SKM-1 treated with dmso at 0.1 percent for 144 hours (cell line): Measurements from ENCODE around the gene BAMBI.

ENCODE experiments used
- DNase-seq: peaks from one replicate; lab custom pipeline; 2025; ENCODE audit not compliant: unreplicated experiment; lab: John Stamatoyannopoulos, UW

The BAMBI gene

GRCh38 chr10:28674782-28675181, 2.5 kb upstream of the BAMBI start:
- DNase-seq: no peak

DNA sequence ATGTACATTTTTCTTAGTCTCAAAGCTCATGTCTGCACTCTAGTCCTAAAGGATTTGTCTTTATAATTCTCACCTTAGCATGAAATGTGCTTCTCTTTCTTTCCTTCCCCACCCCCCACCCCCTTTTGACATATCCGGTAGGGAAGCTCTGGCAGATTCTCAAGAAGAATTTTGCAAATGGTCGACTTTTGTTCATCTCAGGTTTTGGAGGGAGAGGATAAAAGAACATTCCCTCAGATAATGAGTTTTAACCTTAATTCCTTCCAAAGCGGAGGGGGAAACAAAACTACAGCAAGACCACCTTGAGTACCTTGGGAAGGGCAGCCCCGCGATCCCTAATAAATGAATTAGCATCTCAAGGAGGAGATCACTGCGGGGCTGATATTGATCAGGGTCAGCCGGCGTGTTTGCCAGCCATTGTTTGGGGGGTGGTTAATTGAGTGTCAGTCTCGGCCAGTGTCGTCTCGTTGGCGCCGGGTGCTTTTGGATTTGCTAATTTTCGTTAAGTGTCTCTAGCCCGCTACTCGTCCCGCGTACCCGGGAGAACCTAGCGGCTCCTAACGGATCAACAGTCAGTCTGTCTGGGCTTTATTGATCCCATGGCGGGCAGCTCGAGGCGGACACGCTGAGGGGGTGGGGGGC, 874 bp upstream of the BAMBI start:
- no peak for DNase-seq

DNA sequence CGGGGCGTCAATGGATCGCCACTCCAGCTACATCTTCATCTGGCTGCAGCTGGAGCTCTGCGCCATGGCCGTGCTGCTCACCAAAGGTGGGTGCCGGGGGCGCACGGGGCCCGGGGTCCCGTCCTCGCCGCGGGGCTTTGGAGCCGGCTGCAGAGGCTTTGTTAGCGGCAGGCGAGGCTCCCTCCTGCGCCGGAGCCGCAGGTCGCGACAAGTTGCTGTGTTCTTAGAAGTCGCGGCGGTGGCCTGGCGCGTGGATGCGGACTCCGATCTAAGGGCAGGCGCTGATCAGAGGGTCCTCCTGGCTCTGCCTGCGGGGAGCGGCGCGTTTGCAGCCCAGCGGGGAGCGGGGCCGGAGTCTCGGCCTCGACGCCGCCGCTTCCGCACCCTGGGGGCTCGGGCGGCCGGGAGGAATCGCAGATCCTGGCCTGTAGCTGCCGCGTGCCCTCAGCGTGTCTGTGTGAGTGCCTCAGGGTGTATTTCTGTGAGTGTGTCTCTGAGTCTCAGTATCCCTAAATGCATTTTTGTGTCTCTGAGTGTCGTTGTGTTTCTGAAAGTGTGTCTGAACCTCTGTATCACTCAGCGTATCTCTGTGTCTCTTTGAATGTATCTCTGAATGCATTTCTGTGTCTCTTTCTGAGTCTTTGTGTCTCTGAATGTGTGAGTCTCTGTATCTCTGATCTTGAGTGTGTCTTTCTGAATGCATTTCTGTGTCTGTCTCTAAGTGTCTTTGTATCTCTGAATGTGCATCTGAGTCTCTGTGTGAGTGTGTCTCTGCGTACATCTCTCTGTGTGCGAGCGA, 766 bp downstream of the BAMBI start:
- no peak for DNase-seq

GRCh38 chr10:28678687-28679457, 1.6 kb downstream of the BAMBI start:
- DNase-seq: no peak

- DNase-seq: no peak
These were observed 2.4 kb downstream of the BAMBI start for GRCh38 chr10:28679581-28680357.

DNA sequence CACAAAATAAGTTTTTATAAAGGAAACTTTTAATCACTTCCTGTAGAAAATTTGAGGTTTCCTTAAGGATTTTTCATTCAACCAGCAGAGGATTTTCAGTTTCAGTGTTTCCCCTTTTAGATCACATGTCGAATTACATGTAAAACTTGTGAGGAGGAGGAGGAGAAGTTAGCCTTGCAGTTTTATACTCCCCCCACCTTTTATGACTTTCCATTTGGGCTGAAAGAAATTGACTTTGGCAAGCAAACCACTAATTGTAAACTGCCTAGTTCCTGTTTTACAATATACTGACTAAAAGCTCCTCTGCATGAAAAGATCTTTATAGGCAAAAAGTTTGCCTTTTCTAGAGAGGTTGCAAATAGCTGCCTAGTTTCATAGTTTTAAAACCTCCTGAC, 3.0 kb downstream of the BAMBI start:
- peak; percentile 30 for DNase-seq

DNA sequence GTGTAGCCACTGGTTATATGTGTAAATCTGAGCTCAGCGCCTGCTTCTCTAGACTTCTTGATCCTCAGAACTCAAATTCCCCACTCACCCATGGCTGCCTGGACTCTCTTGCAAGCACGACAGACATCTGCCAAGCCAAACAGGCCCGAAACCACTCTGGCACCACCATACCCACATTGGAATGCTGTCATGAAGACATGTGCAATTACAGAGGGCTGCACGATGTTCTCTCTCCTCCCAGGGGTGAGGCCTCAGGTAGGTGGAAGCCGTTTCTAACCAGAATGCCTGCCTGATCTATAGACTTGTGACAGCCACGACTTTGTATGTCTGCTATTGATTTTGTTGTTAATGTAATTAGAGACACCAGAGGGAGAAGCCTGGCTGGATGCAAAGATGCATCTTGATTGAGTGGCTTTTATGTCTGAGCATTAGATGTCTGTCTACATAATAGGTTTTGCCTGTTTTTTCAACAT, 4.0 kb downstream of the BAMBI start:
- no peak for DNase-seq

DNA sequence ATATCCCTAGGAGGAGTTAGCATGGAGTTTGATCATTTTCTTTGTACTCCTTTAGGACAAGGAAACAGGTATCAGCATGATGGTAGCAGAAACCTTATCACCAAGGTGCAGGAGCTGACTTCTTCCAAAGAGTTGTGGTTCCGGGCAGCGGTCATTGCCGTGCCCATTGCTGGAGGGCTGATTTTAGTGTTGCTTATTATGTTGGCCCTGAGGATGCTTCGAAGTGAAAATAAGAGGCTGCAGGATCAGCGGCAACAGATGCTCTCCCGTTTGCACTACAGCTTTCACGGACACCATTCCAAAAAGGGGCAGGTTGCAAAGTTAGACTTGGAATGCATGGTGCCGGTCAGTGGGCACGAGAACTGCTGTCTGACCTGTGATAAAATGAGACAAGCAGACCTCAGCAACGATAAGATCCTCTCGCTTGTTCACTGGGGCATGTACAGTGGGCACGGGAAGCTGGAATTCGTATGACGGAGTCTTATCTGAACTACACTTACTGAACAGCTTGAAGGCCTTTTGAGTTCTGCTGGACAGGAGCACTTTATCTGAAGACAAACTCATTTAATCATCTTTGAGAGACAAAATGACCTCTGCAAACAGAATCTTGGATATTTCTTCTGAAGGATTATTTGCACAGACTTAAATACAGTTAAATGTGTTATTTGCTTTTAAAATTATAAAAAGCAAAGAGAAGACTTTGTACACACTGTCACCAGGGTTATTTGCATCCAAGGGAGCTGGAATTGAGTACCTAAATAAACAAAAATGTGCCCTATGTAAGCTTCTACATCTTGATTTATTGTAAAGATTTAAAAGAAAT, 4.8 kb downstream of the BAMBI start:
- no peak for DNase-seq

- no peak for DNase-seq
These were observed 7.0 kb downstream of the BAMBI start for GRCh38 chr10:28684157-28684985.

GRCh38 chr10:28684986-28685580, 7.8 kb downstream of the BAMBI start:
- no peak for DNase-seq

GRCh38 chr10:28685717-28686116, 8.4 kb downstream of the BAMBI start:
- no peak for DNase-seq

- DNase-seq: no peak
These were observed 9.7 kb downstream of the BAMBI start for GRCh38 chr10:28686835-28687682.

GRCh38 chr10:28687683-28688001, 10.3 kb downstream of the BAMBI start:
- DNase-seq: no peak

GRCh38 chr10:28690545-28690944, 13.2 kb downstream of the BAMBI start:
- DNase-seq: no peak

- DNase-seq: no peak
These were observed 13.9 kb downstream of the BAMBI start for GRCh38 chr10:28691187-28691694.

DNA sequence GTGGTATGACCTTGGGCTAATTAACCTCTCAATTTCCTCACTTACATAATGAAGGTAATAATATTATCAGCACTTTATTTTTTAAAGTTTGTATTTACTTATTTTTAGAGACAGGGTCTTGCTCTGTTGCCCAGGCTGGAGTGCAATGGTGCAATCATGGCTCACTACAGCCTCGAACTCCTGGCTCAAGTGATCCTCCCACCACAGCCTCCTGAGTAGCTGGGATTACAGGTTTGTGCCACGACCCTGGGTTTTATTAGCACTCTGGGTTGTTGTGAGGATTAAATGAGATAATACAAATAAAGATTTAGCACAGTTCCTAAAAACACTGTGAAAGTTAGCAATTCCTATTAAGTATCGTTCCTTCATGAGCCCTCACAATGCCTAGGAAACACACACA, 14.7 kb downstream of the BAMBI start:
- no peak for DNase-seq

DNA sequence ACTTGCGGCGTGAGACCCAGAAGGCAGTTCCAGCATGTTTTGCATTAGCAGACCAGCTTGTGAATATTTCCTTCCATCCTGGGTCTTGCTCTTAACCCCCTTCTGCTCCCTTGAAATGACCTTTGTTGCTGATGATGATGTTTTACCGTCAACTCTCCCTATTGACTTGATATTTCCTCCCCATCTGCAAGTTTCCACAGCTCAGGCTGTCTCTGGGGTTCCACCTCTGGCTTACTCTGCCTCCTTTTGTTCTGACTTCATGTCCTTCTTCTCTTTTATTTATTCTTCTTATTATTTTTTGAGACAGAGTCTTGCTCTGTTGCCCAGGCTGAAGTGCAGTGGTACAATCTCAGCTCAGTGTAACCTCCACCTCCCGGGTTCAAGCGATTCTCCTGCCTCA, 17.2 kb downstream of the BAMBI start:
- no peak for DNase-seq

DNA sequence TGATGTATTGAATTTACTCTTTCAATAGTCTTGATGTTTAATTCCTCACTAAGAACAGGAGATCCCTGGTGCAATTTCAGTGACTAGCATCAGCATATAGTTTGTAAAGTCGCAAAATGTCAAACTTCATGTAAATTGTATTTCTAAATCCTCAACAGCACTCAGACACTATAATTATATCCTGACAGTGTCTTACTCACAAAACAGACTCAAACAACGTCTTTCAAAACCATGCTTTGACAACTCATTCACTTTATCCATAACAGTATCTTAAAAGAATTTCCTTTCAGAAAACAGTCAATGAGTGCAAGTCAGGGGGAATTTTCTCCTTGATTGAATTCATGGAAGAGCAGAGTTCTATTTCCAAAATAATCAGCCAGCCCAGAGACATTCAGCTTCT, 20.8 kb downstream of the BAMBI start:
- DNase-seq: no peak
